GM19395 (cell line): ENCODE data around the gene HOXA11.

Experiments
- ATAC-seq: cut with Tn5 transposase; IDR thresholded peaks from one replicate; pipeline ENCODE4 v1.9.1; 2021; ENCODE audit warnings: mild to moderate bottlenecking, moderate library complexity; ENCODE audit not compliant: unreplicated experiment

The HOXA11 gene

GRCh38 chr7:27171325-27171636 is 13.8 kb downstream of the HOXA11 start:
- no peak for ATAC-seq

GRCh38 chr7:27170426-27171324 is 14.4 kb downstream of the HOXA11 start:
- no peak for ATAC-seq

GRCh38 chr7:27169658-27170425 is 15.2 kb downstream of the HOXA11 start:
- ATAC-seq, result no peak

DNA sequence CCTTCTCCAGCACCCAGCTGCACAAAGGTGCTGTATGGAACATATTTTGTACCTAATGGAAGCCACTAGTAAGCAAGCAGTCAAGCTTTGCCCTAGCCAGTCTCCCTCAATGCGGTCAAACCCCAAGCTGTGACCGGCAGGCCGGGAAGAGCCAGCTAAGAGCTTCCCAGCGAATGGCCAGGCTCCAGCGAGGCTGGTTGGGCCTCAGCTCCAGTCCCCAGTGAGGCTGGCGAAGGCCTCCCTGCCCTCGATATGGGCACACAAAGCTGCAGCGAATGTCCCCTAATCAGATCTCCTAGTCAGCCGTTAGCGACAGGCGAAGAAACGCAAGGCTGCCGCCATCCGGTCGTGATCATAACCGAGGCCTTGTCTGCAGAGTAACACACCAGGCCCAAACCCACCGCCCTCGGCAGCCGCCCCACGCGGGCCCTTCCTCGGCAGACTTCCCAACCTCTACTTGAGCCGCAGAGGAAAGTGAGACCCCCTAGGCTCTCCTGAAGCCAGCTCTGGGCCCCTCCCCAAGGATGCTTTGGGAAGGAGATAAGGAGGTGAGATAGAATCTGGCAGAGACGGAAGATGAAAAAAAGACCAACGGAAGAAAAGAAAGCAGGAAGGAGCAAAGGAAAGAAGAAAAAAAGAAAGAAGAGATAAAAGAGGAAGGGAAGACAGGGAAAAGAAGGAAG is 16.6 kb downstream of the HOXA11 start:
- no peak for ATAC-seq

DNA sequence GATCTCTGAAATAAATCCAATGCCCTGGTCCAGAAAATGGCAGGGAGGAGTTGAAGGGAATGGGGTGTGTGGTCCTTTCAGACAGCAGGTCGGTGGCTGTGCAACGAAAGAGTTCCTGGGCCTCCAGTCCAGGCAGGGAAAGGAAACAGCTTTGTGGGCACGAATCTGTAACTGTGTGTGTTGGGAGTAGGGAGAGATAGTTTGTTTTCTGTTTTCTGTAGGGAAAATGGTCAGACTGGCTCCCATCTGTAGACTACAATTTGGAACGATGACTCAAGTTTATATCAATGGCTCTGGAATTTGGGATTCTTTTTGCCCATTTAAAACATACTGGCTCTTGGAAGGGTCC is 17.1 kb downstream of the HOXA11 start:
- no peak for ATAC-seq

DNA sequence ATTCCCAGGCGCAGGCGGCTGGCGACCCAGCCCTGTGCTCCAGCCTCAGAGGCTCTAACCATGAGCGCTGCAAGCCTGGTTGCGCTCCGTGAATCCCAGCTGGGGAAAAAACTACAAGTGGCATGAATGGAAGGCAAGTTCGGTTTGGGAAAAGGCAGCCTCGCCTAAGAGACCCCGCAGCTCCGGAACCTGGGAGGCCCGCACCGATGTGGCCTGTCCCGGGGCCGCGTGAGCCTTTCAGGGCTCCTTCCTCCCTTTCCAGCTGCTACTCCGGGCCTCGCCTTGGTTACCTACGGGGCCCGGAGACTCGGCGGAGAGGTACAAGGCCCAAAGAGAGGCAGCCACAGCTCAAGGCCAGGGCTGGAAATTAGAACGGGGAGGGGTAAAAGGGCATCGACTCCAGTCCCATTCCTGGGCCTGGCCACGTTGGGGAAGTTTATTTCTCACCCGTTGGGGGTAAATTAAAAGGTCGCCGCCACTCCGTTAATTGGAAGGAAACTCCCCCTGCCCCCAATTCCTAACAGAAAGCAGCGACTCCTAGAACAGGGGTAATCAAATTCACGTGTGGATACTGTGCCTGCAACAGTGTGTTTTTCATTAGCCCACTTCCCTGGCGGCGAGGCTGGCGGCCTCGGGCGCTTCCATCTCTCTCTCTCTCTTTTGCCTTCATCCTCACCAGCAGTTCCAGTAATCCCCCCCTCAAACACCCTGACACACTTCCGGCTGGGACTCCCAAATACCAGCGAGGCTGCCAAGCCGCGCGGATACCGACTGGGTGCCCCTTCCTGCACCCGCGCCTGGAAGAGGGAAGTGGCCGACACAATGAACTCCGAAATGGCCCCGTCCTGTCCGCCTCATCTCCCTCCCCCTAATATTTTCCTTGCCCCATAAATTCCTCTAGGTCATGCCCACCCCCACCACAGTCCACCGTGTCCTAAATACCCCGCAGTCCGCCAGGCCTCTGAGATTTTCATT is 18.2 kb downstream of the HOXA11 start:
- ATAC-seq, result no peak

GRCh38 chr7:27165996-27166530 is 19.0 kb downstream of the HOXA11 start:
- no peak for ATAC-seq

DNA sequence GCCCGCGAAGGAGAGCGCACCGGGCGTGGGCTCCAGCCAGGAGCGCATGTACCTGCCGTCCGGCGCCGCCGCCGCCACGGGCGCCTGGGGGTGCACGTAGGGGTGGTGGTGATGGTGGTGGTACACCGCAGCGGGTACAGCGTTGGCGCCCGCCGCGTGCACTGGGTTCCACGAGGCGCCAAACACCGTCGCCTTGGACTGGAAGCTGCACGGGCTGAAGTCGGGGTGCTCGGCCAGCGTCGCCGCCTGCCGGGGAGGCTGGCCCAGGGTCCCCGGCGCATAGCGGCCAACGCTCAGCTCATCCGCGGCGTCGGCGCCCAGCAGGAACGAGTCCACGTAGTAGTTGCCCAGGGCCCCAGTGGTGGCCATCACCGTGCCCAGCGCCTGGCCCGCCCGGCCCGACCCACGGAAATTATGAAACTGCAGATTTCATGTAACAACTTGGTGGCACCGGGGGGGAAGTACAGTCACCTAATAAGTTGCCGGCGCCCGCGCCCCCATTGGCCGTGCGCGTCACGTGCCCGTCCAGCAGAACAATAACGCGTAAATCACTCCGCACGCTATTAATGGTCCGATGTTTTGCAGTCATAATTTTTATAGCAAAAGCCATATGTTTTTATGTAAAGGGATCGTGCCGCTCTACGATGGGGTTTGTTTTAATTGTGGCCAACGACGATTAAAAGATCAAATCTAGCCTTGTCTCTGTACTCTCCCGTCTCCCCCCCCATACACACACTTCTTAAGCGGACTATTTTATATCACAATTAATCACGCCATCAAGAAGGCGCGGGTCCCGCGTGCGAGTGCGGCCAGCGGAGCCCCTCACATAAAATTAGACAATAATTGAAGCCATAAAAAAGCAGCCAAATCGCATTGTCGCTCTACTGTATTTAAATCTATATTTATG is 19.7 kb downstream of the HOXA11 start, which contains the start of gene HOXA9:
Gene HOXA9 (minus strand): TSS at position 449 of the 907 bp plus-strand sequence. CDS start 80 bp downstream, at position 369.
- ATAC-seq, result no peak

DNA sequence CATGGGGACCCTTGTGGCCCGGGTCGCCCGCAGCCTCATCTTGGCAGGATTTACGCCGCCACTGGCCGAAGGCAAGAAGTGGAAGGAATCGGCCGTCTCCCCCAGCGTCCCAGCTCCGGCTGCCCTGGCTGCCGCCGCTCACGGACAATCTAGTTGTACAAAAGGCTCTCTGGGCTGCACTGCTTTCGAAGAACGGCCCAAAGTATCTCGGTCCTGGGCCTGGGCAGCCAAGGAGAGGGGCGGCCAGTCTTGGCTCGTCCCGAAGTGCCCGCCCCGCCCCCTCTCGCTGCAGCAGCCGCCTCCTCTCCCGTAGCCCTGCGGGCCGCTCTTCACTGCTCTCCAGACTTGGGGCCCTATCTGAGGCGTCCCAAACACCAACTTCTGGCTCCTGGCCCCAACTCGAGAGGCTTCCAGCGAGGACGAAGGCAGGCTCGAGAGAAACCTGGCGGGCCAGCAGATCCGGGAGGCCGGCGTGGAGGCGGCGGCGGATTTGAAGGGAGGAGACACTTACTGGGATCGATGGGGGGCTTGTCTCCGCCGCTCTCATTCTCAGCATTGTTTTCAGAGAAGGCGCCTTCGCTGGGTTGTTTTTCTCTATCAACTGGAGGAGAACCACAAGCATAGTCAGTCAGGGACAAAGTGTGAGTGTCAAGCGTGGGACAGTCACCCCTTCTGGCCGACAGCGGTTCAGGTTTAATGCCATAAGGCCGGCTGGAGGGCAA is 20.5 kb downstream of the HOXA11 start:
- ATAC-seq, result no peak

DNA sequence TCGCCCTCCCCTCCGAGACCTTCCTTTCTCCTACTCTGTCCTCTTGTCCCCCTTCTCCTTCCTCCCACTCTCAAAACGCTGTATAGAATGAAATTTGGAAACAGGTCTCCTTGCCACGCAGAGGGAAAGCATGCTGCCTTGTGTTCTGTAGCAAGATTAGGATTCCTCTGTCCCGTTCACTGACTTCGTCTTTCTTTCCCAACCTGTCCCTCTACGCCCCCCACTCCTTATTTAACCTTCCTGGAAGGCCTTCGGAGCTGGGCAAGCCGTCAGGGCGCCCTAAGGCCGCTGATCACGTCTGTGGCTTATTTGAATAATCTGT is 21.0 kb downstream of the HOXA11 start:
- ATAC-seq, result no peak

GRCh38 chr7:27163288-27164044 is 21.6 kb downstream of the HOXA11 start:
- no peak for ATAC-seq

DNA sequence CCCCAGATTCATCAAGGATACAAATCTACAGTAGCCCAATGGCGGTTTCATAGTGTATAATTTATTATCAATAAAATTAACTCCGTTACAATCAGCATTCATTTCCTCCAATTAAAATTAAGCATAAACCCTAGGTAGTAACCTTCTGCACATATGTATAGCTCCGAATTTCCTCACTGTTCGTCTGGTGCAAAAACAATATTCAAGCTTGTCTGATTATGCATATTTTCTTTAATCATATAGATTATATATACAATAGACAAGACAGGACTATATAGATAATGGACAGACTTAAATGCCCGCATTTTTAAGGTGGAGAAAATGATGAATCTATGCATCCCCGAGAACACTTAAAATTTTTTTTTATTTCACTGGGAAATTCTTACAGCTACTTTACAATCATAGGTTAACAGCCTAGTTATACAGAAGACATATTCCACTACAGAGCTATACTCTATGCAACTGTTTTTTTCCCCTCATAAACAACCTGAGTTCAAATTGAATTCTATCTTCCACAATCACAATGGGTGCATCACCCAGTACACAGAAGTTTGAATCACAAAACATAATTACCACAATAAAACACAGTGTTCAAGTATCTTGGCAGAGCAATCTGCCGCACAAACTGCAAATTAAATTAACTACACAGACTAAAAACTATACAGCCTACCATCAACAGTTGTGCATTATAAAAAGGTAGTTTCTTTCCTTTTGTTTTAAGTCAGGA is 22.3 kb downstream of the HOXA11 start:
- ATAC-seq, result no peak

DNA sequence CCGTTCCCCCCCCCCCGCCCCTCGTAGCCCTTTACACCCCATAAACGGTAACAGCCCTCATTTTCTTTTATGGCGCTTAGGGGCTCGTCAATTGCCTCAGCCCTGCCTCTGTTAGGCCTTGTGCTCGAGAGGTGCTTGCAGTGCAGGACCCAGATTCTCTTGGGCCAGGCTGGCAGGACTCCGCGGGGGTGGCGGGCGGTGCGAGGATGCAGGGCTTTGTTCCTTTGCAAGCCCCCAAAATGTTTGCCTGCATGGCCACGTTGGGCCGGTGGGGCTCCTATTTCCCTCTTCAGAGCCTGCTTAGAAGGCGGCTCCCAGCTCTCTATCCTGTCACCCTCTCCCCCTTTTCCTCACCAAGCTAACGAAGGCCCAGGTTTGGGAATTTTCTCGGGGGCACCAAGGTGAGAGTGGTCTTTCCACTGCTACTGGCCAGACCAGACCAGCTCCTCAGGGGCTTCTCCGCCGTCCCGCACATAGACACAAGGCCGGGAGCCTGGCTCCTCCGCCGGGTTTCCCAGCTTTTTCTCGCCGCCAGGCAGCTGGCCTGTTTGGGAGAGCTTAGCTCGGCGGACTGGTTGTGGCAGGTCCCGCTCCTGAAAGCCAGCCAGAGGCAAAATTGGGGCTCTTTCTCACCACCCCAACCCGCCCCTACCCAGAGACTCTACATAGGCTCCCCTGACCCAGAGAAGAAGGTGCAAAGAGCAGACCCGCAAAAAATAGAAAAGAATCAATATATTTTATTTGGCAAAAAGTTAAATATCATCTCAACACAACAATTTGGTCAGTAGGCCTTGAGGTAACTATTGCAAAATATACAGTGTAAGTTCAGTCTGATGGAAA is 23.1 kb downstream of the HOXA11 start:
- ATAC-seq, result no peak

DNA sequence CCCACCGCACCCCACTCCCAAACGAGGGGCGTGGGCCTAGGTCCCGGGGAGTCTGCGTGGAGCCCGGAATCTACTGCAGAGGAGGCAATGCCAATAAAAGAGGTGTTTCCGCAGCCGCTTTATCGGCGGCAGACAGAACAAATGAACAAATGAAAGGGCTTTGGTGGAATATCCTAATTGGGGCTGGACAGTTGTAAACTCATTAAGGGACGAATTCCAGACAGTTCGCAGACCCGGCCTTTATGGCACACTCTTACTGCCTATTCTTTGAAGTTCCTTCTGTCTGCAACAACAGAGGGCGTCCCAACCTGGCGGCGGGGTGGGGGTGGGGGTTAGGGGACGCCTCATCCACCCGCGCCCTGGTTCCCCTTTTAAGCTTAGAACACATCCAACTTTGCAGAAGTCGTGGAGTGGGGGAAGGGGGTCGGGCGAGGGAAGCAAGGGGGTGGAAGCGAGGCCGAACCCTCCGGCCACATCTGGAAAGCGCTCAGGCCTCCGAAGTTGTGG is 23.8 kb downstream of the HOXA11 start:
- no peak for ATAC-seq

GRCh38 chr7:27160546-27161213 is 24.4 kb downstream of the HOXA11 start:
- peak; percentile 65 for ATAC-seq

DNA sequence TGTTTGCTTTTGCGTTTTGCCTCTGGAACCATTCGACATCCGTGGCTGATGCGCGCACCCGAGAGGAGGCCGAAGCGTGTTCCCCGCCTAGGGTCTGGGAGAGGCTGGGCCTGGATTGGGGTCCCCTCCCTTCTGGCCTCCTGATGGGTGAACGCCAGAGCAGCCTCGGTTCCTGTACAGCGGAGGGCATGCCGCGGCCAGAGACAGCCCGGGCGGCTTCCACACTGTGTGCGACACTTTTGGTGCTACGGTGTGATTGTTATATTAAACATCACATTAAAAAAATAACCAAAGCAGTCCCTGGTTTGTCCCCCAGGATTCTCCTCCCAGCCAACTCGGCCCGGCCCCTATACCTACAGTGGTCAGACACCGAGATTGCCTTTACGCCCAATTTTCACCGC is 24.9 kb downstream of the HOXA11 start:
- ATAC-seq, result peak; percentile 10
